HG03378 (cell line): Measurements from ENCODE around the gene MAD1L1.
"Not testable (repeated sequence)": the region's sequence is repeated elsewhere in the genome, so short reads cannot be mapped to it uniquely, and the experiment has no call there.

ENCODE experiments used
- ATAC-seq: cut with Tn5 transposase; IDR thresholded peaks from one replicate; pipeline ENCODE4 v1.9.1; 2021; ENCODE audit warnings: mild to moderate bottlenecking, moderate library complexity; ENCODE audit not compliant: unreplicated experiment

MAD1L1 gene

GRCh38 chr7:1936531-1937251 is 296.1 kb downstream of the MAD1L1 start:
- ATAC-seq, result no peak

- ATAC-seq, result no peak
Measured at GRCh38 chr7:1936006-1936310, 296.8 kb downstream of the MAD1L1 start.

- no peak for ATAC-seq
Measured at GRCh38 chr7:1935176-1936005, 297.4 kb downstream of the MAD1L1 start.

GRCh38 chr7:1934756-1935155 is 298.0 kb downstream of the MAD1L1 start:
- ATAC-seq, result no peak

GRCh38 chr7:1934017-1934416 is 298.7 kb downstream of the MAD1L1 start:
- ATAC-seq, result no peak

GRCh38 chr7:1933066-1933750 is 299.5 kb downstream of the MAD1L1 start:
- ATAC-seq, result no peak

- ATAC-seq, result no peak
Measured at GRCh38 chr7:1931951-1932270, 300.8 kb downstream of the MAD1L1 start.

GRCh38 chr7:1931256-1931950 is 301.3 kb downstream of the MAD1L1 start:
- no peak for ATAC-seq

- no peak for ATAC-seq
Measured at GRCh38 chr7:1930381-1931065, 302.2 kb downstream of the MAD1L1 start.

- not testable (repeated sequence) for ATAC-seq
Measured at GRCh38 chr7:1929349-1929925, 303.3 kb downstream of the MAD1L1 start.

GRCh38 chr7:1928645-1929348 is 303.9 kb downstream of the MAD1L1 start:
- ATAC-seq, result no peak

- no peak for ATAC-seq
Measured at GRCh38 chr7:1927937-1928644, 304.7 kb downstream of the MAD1L1 start.

- ATAC-seq, result no peak
Measured at GRCh38 chr7:1926908-1927306, 305.8 kb downstream of the MAD1L1 start.

GRCh38 chr7:1925973-1926907 is 306.5 kb downstream of the MAD1L1 start:
- no peak for ATAC-seq

- no peak for ATAC-seq
Measured at GRCh38 chr7:1925349-1925748, 307.4 kb downstream of the MAD1L1 start.

- ATAC-seq, result no peak
Measured at GRCh38 chr7:1924258-1924817, 308.4 kb downstream of the MAD1L1 start.

GRCh38 chr7:1923409-1924257 is 309.1 kb downstream of the MAD1L1 start:
- no peak for ATAC-seq
